GM18517 (cell line): Measurements from ENCODE around the gene EGLN1.

Source experiments
- ATAC-seq: cut with Tn5 transposase; IDR thresholded peaks from one replicate; pipeline ENCODE4 v1.9.1; 2021; ENCODE audit warnings: mild to moderate bottlenecking, moderate library complexity; ENCODE audit not compliant: unreplicated experiment

Gene EGLN1

DNA sequence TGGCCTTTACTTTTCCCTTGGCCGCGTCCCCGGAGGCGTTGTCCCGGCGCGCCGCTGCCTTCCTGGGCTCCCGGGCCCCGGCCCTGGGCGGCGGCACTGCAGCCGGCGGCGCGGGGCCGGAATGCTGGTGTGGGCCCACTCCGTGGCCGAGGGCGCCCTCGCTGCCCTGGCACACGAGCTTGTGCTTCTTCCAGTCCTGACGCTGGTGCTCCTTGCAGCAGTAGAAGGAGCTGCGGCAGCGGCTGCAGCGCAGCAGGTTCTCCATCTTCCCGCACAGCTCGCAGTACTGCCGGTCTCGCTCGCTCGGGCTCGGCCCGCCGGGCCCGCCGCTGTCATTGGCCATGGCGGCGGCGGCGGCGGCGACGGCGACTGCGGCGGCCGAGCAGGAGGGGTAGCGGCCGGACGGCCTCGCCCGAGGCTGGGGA is 529 bp downstream of the EGLN1 start:
- peak; percentile 31 for ATAC-seq

- ATAC-seq = peak; percentile 12
Observed at GRCh38 chr1:231420959-231421545, 1.0 kb downstream of the EGLN1 start.

DNA sequence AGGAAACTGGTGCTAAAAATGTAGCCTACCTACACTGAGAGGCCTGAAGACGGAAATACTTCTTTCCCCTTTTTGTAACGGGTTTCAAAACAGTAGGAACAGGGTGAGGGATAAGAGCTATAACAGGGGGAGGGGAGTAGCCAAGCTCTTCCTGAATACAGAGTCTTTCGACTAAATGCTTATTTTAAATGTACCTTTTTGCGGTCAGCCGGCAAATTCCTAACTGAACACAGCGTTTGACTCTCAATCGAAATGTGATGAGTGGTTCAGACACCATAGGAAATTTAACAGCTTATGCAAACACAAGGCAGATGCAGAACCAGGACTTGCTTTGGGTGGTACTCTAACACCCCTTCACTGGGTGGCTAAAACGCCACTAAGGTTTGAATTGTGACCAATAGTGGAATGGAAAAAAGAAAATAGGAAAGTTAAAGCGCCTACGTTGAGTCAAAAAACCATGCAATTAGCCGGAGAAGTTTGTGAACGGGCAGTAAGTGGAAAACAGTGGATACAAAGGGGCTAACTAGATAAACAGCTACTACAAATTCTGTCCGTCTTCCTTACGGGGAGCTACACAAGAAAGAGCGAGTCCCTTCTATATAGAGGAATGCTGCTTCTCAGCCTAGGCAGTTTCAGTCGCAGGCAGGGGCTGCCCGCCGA is 1.7 kb downstream of the EGLN1 start:
- ATAC-seq = no peak

DNA sequence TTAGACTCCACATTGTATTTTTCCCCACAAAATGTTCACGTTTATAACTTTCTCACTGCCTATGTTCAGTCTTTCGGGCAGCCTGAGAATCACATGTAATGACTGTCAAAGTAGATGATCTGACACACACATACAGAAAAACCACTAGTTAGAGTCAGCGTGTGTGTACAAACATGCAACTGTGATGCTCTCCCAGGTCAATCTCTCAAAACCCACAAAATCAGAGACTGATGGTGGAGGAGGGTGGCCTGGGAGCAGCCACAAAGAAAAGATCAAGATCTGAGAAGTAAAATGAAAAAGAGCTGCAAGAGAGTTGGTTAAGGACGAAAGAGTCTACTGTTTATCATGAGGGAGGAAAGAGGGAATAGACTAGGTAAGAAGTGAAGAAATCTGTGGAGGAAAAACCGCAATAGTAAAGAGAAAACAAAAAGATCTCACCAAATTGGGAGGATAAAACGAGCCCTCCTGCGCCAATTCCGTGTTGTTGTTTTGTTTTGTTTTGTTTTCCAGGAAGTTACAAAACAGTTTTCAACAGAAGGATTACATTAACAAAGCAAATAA is 2.3 kb downstream of the EGLN1 start:
- ATAC-seq = no peak

- ATAC-seq = no peak
Observed at GRCh38 chr1:231419147-231419546, 2.9 kb downstream of the EGLN1 start.

DNA sequence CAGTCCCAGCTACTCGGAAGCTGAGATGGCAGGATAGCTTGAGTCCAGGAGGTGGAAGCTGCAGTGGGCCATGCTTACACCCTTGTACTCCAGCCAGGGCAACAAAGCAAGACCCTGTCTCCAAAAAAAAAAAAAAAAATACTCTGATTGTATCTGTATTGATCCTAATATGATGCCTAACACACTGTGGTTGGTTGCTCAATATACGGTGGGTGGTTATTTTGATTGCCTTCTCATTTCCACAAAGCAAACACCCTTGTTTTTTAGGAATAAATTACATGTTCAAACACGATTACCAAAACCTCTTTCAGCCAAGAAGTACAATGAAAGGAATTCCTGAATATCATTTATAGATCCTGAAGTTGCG is 3.4 kb downstream of the EGLN1 start:
- no peak for ATAC-seq

DNA sequence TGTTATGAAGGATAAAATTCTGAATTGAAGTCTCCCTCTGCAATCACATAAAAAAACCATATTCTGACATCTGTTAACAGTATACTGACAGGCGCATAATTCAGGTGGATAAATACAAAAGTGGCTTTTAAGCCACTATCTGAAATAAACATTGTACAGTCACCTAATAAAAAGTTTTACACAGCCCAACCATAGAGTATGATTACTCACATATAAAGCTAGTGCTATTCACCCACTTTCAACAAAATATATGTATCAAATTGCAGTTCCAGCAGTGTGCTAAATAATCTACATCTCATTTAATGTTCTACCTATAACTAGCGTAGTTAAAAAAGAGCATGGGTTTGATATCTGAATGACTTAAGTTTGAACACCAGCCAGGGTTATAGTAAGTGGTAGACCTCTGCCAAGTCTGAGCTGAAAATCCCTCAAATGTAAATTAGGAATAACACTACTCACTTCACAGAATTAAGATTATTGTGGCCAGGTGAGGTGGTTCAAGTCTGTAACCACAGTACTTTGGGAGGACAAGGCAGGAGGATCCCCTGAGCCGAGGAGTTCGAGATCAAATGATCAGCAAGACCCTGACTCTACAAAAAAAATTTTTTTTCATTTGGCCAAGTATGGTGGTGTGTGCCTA is 3.9 kb downstream of the EGLN1 start:
- ATAC-seq = no peak

DNA sequence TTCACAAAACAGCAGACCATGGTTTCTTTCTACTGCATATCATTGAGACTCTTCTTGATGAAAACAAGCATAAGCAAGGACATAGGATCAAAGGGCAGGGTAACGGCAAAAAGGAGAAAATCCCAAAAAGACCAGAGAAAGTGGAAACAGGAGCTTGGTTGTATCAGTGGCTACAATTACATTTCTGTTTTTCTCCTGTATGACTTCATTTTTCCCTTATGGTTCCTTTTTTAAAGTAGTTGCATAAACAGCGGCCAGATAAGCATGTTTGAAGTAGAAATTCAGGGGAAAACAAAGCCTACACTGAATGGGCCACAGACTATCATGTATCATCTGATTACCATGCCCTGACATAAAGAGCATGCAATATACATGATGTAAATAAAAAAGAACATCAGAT is 4.6 kb downstream of the EGLN1 start:
- ATAC-seq = no peak

- ATAC-seq = no peak
Observed at GRCh38 chr1:231416901-231417300, 5.2 kb downstream of the EGLN1 start.

- ATAC-seq = no peak
Observed at GRCh38 chr1:231415018-231415583, 7.0 kb downstream of the EGLN1 start.

DNA sequence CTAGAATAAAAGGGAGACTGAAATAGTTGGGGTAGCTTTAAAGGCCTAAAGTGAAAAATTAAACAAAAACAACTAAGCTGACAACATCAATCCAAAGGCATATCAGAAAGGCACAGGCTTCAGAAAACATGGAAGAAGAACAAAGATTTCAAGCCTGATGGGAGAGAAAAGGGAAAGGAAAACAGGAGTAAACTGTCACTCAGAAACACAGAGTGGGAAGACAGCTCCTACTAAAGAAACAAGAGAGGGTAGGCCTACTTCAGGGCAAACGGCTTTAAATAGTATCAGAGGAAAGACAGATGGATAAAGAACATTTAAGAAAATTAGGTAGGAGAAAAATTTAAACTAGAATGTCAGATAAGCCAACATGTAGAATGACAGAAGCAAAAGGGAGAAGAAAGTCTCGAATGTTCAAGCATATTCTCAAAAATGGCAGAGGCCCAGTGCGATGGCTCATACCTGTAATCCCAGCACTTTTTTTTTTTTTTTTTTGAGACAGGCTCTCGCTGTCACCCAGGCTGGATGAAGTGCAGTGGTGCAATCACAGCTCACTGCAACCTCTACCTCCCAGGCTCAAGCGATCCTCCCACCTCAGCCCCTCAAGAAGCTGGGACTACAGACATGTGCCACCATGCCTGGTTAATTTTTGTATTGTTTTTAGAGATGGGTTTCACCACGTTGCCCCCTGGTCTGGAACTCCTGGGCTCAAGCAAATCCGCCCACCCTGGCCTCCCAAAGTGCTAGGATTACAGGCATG is 7.6 kb downstream of the EGLN1 start:
- ATAC-seq = no peak

- ATAC-seq = no peak
Observed at GRCh38 chr1:231413749-231414082, 8.4 kb downstream of the EGLN1 start.

DNA sequence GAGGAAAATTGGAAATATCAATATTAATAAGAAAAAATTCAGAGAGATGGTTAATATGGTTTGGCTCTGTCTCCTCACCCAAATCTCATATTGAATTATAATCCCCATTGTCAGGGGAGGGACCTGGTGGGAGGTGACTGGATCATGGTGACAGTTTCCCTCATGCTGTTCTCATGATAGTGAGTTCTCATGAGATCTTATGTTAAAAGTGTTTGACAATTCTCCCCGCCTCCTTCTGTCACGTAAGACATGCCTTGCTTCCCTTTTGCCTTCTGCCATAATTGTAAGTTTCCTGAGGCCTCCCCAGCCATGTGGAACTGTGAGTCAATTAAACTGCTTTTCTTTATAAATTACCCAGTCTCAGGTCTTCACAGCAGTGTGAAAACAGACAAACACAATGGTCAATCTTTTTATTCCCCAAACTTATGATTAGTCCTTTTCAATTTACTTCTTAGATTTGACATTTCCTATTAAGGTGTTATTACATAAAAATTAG is 11.0 kb downstream of the EGLN1 start:
- ATAC-seq = no peak

DNA sequence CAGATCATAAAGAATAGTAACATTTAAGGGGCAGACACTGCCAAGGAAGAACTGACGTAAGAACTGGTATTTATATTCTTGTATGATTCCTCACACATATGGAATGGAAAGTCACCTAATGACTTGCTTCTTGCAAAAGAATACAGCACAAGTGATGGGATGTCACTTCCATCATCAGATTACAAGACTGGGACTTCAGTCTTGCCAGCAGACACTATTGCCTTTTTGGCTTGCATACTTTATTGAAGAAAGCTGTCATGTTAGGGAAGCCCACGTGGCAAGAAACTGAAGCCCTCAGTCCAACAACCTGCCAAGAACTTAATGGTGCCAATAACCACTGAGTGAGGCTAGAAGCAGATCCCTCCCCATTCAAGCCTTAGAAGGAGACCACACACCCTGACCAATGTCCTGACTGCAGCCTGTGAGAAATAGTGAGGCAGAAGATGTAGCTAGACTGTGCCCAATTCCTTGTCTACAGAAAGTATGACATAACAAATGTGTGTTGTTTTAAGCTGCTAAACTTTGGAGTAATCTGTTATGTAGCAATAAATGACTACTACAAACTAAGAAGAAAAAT is 12.0 kb downstream of the EGLN1 start:
- no peak for ATAC-seq

DNA sequence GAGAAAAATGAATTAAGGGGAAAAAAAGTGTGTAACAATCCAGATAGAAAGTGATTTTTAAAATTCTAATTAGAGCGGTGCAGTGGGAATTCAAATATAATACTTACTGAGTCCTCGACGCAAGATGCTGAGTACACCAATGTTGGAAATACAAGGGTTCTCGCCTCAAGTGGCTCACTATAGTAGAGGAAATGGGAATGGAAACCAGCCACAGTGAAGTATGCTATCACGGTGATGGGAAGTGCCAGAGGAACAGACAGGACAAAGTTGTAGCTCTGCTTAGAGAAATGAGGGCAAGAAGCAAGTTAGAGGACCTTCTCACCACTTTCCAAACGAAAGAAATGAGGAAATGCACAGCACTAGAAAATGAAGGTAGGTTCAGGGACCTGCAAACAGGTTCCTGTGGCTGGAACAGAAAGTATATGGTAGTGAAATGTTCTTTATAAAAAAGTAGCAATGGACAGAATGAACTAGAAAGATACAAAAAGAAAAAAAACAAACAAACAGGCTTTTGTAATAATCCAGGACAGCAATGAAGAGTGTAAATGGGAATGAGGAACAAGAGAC is 13.5 kb downstream of the EGLN1 start:
- ATAC-seq = no peak

DNA sequence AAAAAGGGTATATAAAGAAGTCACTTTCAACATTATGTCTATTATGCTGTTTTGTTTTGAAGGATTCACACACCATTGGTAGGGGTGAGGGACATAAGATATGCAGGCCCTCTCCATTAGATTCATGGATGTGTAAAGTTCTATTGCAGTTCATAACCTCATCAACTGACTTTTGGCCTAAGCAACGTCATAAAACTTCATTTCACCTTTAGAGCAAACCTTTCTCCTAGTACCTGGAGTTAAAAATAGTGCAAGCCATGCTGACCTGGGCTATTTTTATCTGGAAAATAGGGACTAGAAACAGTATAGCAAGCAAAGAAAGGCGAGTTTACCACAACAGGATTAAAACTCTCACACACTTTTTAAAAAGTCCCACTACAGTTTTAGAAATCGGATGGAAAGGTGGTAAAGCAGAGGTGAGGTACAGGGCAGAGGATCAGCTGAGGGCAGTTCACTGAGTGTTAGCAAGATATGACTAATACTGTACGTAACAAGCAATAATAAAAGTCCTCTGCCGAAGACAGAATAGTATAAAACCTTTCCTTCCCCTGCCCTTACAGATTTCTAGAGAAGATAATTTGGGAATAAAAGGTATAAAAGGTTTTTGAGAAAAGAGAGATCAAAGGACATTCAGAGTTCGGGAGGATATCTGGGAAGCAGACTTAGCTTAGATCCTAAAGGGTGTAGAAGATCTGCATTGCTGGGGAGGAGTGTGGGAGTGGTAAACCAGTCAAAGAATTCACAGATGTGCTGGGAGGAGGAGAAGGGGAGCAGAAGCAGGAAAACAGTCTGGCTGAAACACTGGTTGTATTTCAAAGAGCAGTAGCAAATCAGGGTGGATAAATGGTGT is 14.3 kb downstream of the EGLN1 start:
- ATAC-seq = no peak

GRCh38 chr1:231407049-231407448 is 15.0 kb downstream of the EGLN1 start:
- no peak for ATAC-seq

DNA sequence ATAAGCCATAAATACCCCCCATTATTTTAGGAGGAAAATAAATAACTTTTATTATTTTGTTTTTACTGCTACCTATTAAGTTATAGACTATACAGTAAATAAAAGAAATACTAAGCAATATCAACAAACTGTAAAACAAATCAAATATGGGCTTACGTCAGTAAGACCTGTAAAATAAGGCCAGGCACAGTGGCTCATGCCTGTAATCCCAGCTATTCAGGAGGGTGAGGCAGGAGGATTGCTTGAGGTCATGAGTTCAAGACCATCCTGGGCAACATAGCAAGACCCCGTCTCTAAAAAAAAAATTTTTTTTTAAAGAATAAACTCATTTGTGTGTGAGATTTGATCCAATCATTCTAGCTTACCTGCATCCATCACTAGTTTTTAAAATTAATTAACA is 17.8 kb downstream of the EGLN1 start:
- ATAC-seq = no peak

GRCh38 chr1:231401478-231401877 is 20.6 kb downstream of the EGLN1 start:
- ATAC-seq = no peak
